ENCODE measurements around the gene TMEM269.

TMEM269 gene

GRCh38 chr1:42765832-42766740, 18.7 kb upstream of the TMEM269 start:
- TF ChIP-seq TAF1 (IDR thresholded peaks at IDR 0.05; ENCODE audit: borderline replicate concordance, insufficient read depth, low read length) (peak; percentile 27; the same call in 1 of the 2 replicates), SIN3A (IDR thresholded peaks at IDR 0.05; ENCODE audit: borderline replicate concordance, insufficient read depth, low read length) (no peak), FOXP2 (optimal IDR thresholded peaks at IDR 0.05; ENCODE audit: borderline replicate concordance, extremely low read depth, extremely low read length, insufficient read depth) (no peak), POLR2AphosphoS5 (IDR thresholded peaks at IDR 0.05; ENCODE audit: low read depth, low read length) (peak; percentile 44; the same call in 1 of the 2 replicates)
- TF ChIP-seq, protein P1, sequence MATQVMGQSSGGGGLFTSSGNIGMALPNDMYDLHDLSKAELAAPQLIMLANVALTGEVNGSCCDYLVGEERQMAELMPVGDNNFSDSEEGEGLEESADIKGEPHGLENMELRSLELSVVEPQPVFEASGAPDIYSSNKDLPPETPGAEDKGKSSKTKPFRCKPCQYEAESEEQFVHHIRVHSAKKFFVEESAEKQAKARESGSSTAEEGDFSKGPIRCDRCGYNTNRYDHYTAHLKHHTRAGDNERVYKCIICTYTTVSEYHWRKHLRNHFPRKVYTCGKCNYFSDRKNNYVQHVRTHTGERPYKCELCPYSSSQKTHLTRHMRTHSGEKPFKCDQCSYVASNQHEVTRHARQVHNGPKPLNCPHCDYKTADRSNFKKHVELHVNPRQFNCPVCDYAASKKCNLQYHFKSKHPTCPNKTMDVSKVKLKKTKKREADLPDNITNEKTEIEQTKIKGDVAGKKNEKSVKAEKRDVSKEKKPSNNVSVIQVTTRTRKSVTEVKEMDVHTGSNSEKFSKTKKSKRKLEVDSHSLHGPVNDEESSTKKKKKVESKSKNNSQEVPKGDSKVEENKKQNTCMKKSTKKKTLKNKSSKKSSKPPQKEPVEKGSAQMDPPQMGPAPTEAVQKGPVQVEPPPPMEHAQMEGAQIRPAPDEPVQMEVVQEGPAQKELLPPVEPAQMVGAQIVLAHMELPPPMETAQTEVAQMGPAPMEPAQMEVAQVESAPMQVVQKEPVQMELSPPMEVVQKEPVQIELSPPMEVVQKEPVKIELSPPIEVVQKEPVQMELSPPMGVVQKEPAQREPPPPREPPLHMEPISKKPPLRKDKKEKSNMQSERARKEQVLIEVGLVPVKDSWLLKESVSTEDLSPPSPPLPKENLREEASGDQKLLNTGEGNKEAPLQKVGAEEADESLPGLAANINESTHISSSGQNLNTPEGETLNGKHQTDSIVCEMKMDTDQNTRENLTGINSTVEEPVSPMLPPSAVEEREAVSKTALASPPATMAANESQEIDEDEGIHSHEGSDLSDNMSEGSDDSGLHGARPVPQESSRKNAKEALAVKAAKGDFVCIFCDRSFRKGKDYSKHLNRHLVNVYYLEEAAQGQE (IDR thresholded peaks at IDR 0.05; ENCODE audit: insufficient read depth in 1 of 2, low read depth in 2 of 2, low read length in 2 of 2): no peak

DNA sequence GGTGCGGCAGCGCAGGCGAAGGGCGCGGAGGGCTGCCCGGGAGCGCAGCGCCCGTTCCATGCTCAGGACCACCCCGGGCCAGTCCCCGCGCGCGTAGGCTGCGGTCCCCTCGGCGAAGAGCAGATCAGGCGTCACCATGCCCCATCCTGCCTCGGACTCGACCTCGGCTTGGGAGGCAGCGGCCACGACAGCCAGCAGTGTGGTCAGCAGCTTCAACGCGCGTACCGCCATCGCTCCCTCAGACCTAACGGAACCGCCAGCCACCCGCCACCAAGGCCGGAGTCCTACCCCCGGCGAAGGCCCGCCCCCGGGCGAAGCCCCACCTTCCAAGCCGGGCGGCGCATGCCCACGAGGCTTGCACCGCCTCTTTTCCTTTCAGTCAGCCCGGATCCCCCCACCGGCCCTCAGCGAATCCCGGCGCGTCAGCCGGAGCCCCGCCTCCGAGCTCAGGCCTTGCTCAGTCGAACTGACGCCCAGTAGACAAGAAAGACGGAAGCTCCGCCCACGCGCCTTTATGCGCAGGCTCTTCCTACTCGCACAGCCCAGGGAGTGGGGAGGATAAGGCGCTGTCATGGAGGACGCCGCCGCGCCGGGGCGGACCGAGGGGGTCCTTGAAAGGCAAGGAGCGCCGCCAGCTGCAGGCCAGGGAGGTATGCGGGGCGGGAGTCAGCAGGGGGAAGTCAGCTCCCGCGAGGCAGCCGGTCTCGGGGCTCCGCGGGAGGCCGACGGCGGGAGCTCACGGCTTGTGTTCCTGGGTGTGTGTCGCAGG, 17.9 kb upstream of the TMEM269 start, which contains the start of the genes C1orf50 and P3H1:
C1orf50 (plus strand) TSS at position 509 of the 769 bp plus-strand sequence; CDS start at position 572, 63 bp downstream.
P3H1 (minus strand) TSS at position 288 of the 769 bp plus-strand sequence; CDS start at position 231, 57 bp downstream.
- TF ChIP-seq SIN3A (IDR thresholded peaks at IDR 0.05; ENCODE audit: borderline replicate concordance, insufficient read depth, low read length) (0 out of 2 replicates have a peak, but pooled peaks have one; percentile 35), TAF1 (IDR thresholded peaks at IDR 0.05; ENCODE audit: borderline replicate concordance, insufficient read depth, low read length) (peak; percentile 84), POLR2AphosphoS5 (IDR thresholded peaks at IDR 0.05; ENCODE audit: low read depth, low read length) (peak; percentile 87; the same call in 1 of the 2 replicates), FOXP2 (optimal IDR thresholded peaks at IDR 0.05; ENCODE audit: borderline replicate concordance, extremely low read depth, extremely low read length, insufficient read depth) (peak; percentile 43)
- TF ChIP-seq, protein P1 (IDR thresholded peaks at IDR 0.05; ENCODE audit: insufficient read depth in 1 of 2, low read depth in 2 of 2, low read length in 2 of 2): no peak

DNA sequence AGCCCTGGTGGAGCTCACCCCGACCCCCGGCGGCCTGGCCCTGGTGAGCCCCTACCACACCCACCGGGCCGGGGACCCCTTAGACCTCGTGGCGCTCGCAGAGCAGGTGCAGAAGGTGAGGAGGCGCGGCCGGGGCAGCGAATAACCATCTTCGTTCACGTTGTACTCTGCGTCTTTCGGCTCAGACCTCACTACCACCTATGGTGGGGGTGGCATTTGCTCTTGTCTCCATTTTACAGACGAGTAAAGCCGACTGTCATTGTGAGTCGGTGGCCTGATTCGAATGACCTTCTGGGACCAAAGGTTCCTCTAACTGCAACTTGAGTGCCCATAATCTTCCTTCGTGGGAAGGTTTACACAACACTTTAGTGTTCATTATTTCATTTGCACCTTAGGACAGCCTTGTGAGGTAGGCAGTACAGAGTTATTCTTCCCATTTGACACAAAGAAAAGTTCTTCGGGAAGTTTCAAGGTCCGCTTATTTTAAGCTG, 17.2 kb upstream of the TMEM269 start:
- TF ChIP-seq POLR2AphosphoS5 (IDR thresholded peaks at IDR 0.05; ENCODE audit: low read depth, low read length): no peak
- TF ChIP-seq, protein P1 (IDR thresholded peaks at IDR 0.05; ENCODE audit: insufficient read depth in 1 of 2, low read depth in 2 of 2, low read length in 2 of 2): no peak
- TF ChIP-seq FOXP2 (optimal IDR thresholded peaks at IDR 0.05; ENCODE audit: borderline replicate concordance, extremely low read depth, extremely low read length, insufficient read depth): no peak
- TF ChIP-seq TAF1 (IDR thresholded peaks at IDR 0.05; ENCODE audit: borderline replicate concordance, insufficient read depth, low read length): no peak
- no peak for TF ChIP-seq SIN3A (IDR thresholded peaks at IDR 0.05; ENCODE audit: borderline replicate concordance, insufficient read depth, low read length)

GRCh38 chr1:42768172-42768571, 16.6 kb upstream of the TMEM269 start:
- TF ChIP-seq POLR2AphosphoS5 (IDR thresholded peaks at IDR 0.05; ENCODE audit: low read depth, low read length) (no peak), SIN3A (IDR thresholded peaks at IDR 0.05; ENCODE audit: borderline replicate concordance, insufficient read depth, low read length) (no peak), FOXP2 (optimal IDR thresholded peaks at IDR 0.05; ENCODE audit: borderline replicate concordance, extremely low read depth, extremely low read length, insufficient read depth) (no peak), TAF1 (IDR thresholded peaks at IDR 0.05; ENCODE audit: borderline replicate concordance, insufficient read depth, low read length) (no peak)
- TF ChIP-seq, protein P1 (IDR thresholded peaks at IDR 0.05; ENCODE audit: insufficient read depth in 1 of 2, low read depth in 2 of 2, low read length in 2 of 2): no peak
